GM12865 (cell line): Measurements from ENCODE around the gene FFAR4.

ENCODE experiments used
- DNase-seq: peaks from one replicate; pipeline ENCODE4 v3.0.0; 2010; ENCODE audit warnings: low read depth
- H3K4me3 ChIP-seq: 2 replicates; pipeline ENCODE4 v1.5.1; 2011; ENCODE audit warnings: mild to moderate bottlenecking, low read depth, low read length, control low read depth
- CTCF ChIP-seq: IDR thresholded peaks from 2 replicates; pipeline ENCODE4 v1.5.1; 2011; ENCODE audit warnings: low read length, control low read depth, low read depth, inconsistent platforms; ENCODE audit not compliant: insufficient read depth; ENCODE audit errors: missing control alignments

Gene FFAR4

GRCh38 chr10:93579985-93580711 is 13.7 kb downstream of the FFAR4 start:
- no peak for DNase-seq
- no peak overlapping the region for H3K4me3 ChIP-seq
- no peak for TF ChIP-seq CTCF

GRCh38 chr10:93580828-93581227 is 14.4 kb downstream of the FFAR4 start:
- H3K4me3 ChIP-seq = no peak overlapping the region
- TF ChIP-seq CTCF = no peak
- no peak for DNase-seq

GRCh38 chr10:93584445-93584844 is 18.0 kb downstream of the FFAR4 start:
- DNase-seq = no peak
- no peak overlapping the region for H3K4me3 ChIP-seq
- no peak for TF ChIP-seq CTCF

- TF ChIP-seq CTCF = no peak
- DNase-seq = no peak
- no peak overlapping the region for H3K4me3 ChIP-seq
Observed at GRCh38 chr10:93589648-93590562, 23.4 kb downstream of the FFAR4 start.

- no peak for DNase-seq
Observed at GRCh38 chr10:93590638-93591037, 24.2 kb downstream of the FFAR4 start.

More at GRCh38 chr10:93590638-93591037, 24.2 kb downstream of the FFAR4 start:
- no peak for TF ChIP-seq CTCF
- H3K4me3 ChIP-seq = no peak overlapping the region
